ENCODE measurements around the gene EHMT1.

Gene EHMT1

GRCh38 chr9:137679249-137679648, 60.4 kb downstream of the EHMT1 start:
- no peak for DNase-seq (ENCODE audit: low read depth in 1 of 2, low spot score in 1 of 2)
- in situ Hi-C loops (cut with HindIII; ENCODE audit: low pct_unique_long_range_greater_than_20kb, low sequenced_read_pairs) = no loop called here
- no peak for TF ChIP-seq JUND (IDR thresholded peaks at IDR 0.05; ENCODE audit: low read depth)

GRCh38 chr9:137679695-137680305, 61.0 kb downstream of the EHMT1 start:
- no peak for TF ChIP-seq JUND (IDR thresholded peaks at IDR 0.05; ENCODE audit: low read depth)
- no peak for DNase-seq (ENCODE audit: low read depth in 1 of 2, low spot score in 1 of 2)
- in situ Hi-C loops (cut with HindIII; ENCODE audit: low pct_unique_long_range_greater_than_20kb, low sequenced_read_pairs) = no loop called here

- TF ChIP-seq JUND (IDR thresholded peaks at IDR 0.05; ENCODE audit: low read depth) = no peak; the same call in 1 of the 2 replicates
- peak; percentile 73 to 82 for DNase-seq (ENCODE audit: low read depth in 1 of 2, low spot score in 1 of 2)
- in situ Hi-C loops (cut with HindIII; ENCODE audit: low pct_unique_long_range_greater_than_20kb, low sequenced_read_pairs) = no loop called here
Observed at GRCh38 chr9:137680444-137681358, 61.9 kb downstream of the EHMT1 start.

- TF ChIP-seq JUND (IDR thresholded peaks at IDR 0.05; ENCODE audit: low read depth) = no peak
- DNase-seq (ENCODE audit: low read depth in 1 of 2, low spot score in 1 of 2) = no peak
- in situ Hi-C loops (cut with HindIII; ENCODE audit: low pct_unique_long_range_greater_than_20kb, low sequenced_read_pairs) = no loop called here
Observed at GRCh38 chr9:137682428-137683105, 63.8 kb downstream of the EHMT1 start.

- DNase-seq (ENCODE audit: low read depth in 1 of 2, low spot score in 1 of 2) = no peak
- in situ Hi-C loops (cut with HindIII; ENCODE audit: low pct_unique_long_range_greater_than_20kb, low sequenced_read_pairs) = no loop called here
- no peak for TF ChIP-seq JUND (IDR thresholded peaks at IDR 0.05; ENCODE audit: low read depth)
Observed at GRCh38 chr9:137683262-137683864, 64.6 kb downstream of the EHMT1 start.

- in situ Hi-C loops (cut with HindIII; ENCODE audit: low pct_unique_long_range_greater_than_20kb, low sequenced_read_pairs) = no loop called here
- TF ChIP-seq JUND (IDR thresholded peaks at IDR 0.05; ENCODE audit: low read depth) = no peak
- no peak for DNase-seq (ENCODE audit: low read depth in 1 of 2, low spot score in 1 of 2)
Observed at GRCh38 chr9:137685035-137685740, 66.4 kb downstream of the EHMT1 start.

- no peak for TF ChIP-seq JUND (IDR thresholded peaks at IDR 0.05; ENCODE audit: low read depth)
- in situ Hi-C loops (cut with HindIII; ENCODE audit: low pct_unique_long_range_greater_than_20kb, low sequenced_read_pairs) = no loop called here
- no peak for DNase-seq (ENCODE audit: low read depth in 1 of 2, low spot score in 1 of 2)
Observed at GRCh38 chr9:137685741-137686420, 67.1 kb downstream of the EHMT1 start.

GRCh38 chr9:137688261-137688660, 69.5 kb downstream of the EHMT1 start:
- no peak for TF ChIP-seq JUND (IDR thresholded peaks at IDR 0.05; ENCODE audit: low read depth)
- in situ Hi-C loops (cut with HindIII; ENCODE audit: low pct_unique_long_range_greater_than_20kb, low sequenced_read_pairs) = no loop called here

GRCh38 chr9:137688725-137689124, 69.9 kb downstream of the EHMT1 start:
- no peak for TF ChIP-seq JUND (IDR thresholded peaks at IDR 0.05; ENCODE audit: low read depth)
- no peak for DNase-seq (ENCODE audit: low read depth in 1 of 2, low spot score in 1 of 2)
- in situ Hi-C loops (cut with HindIII; ENCODE audit: low pct_unique_long_range_greater_than_20kb, low sequenced_read_pairs) = no loop called here

More at GRCh38 chr9:137688261-137688660, 69.5 kb downstream of the EHMT1 start:
- DNase-seq (ENCODE audit: low read depth in 1 of 2, low spot score in 1 of 2) = no peak

- DNase-seq (ENCODE audit: low read depth in 1 of 2, low spot score in 1 of 2) = peak; percentile 63 to 79
- in situ Hi-C loops (cut with HindIII; ENCODE audit: low pct_unique_long_range_greater_than_20kb, low sequenced_read_pairs) = no loop called here
- TF ChIP-seq JUND (IDR thresholded peaks at IDR 0.05; ENCODE audit: low read depth) = no peak
Observed at GRCh38 chr9:137689745-137690529, 71.1 kb downstream of the EHMT1 start.

Measured in T47D (cell line).